Transverse colon (tissue), 4 donors: Measurements from ENCODE around the gene DDX54.

Experiments
- CTCF ChIP-seq, 5 experiments: fragments of 200-600 bp in 3 of 5; fragments of 450-650 bp in 2 of 5; sonication (generic) in 3 of 5; IDR thresholded peaks; 1 replicate in 2 of 5; 2 replicates in 3 of 5; pipeline ENCODE4 v1.5.1; 2016 to 2017; ENCODE audit warnings: antibody characterized with exemption in 5 of 5, inconsistent platforms in 3 of 5, mild to moderate bottlenecking in 2 of 5, moderate library complexity in 1 of 5
- EP300 ChIP-seq: sonication (generic); formaldehyde crosslinking; IDR thresholded peaks from one replicate; pipeline ENCODE4 v1.6.1; 2017; ENCODE audit warnings: antibody characterized with exemption, low read depth
- POLR2AphosphoS5 ChIP-seq, 3 donors: sonication (generic); formaldehyde crosslinking; IDR thresholded peaks; one replicate each; pipeline ENCODE4 v1.6.1; 2016; ENCODE audit warnings: antibody characterized with exemption in 3 of 3

DNA sequence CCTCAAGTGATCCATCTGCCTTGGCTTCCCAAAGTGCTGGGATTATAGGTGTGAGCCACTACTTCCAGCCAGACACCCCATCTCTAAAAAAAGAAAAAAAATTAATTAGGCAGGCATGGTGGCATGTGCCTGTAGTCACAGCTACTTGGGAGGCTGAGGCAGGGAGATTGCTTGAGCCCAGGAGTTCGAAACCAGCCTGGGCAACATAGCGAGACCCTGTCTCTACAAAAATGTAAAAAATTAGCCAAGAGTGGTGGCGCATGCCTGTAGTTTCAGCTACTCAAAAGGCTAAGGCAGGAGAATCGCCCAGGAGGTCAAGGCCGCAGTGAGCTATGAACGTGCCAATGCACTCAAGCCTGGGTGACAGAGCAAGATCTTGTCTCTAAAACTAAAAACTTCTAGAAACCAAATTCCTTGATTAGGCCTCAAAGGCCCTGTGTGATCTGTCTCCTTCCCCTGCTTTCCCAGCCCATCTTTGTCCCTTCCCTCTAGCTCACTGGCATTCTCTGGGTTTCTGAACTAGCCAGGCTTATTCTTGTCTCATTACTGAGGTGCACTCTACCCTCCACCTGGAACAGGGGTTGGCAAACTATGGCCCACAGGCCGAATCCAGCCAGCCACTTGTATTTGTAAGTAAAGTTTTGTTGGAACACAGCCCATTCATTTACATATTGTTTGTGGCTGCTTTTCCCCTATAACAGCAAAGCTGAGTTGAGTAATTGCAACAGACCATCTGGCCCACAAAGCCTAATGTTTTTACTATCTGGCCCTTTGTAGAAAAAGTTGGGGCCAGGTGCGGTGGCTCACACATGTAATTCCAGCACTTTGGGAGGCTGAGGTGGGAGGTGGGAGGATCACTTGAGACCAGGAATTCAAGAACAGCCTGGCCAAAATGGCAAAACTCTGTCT lies 18.8 kb upstream of the DDX54 start:
- TF ChIP-seq CTCF (IDR thresholded peaks at IDR 0.05) (no peak), EP300 (no peak), POLR2AphosphoS5 (IDR thresholded peaks at IDR 0.05) (no peak)
